ACHN (cell line): ENCODE data around the gene KCNJ18.
"Not testable (repeated sequence)": the region's sequence is repeated elsewhere in the genome, so short reads cannot be mapped to it uniquely, and the experiment has no call there.

Experiments
- DNase-seq: peaks from one replicate; pipeline ENCODE4 v3.0.0-alpha.2; 2015
- in situ Hi-C: cut with HindIII; loops from 2 replicates; pipeline ENCODE4 v1.10.0; 2017; ENCODE audit warnings: low sequenced_read_pairs, low pct_ligation_motif_present, low pct_unique_long_range_greater_than_20kb

The KCNJ18 gene

GRCh38 chr17:21691883-21692703, at the start of gene KCNJ18:
Gene KCNJ18, plus strand, starts transcription at chr17:21692523. Its CDS starts 10,264 bp downstream, at chr17:21702787.
- in situ Hi-C loops, DNase-seq: not testable (repeated sequence)

- in situ Hi-C loops, DNase-seq: not testable (repeated sequence)
Observed at GRCh38 chr17:21648125-21648524, 44.2 kb upstream of the KCNJ18 start.

- in situ Hi-C loops, DNase-seq: not testable (repeated sequence)
Observed at GRCh38 chr17:21650043-21650442, 42.3 kb upstream of the KCNJ18 start.

GRCh38 chr17:21652049-21652448, 40.3 kb upstream of the KCNJ18 start:
- in situ Hi-C loops, DNase-seq: not testable (repeated sequence)

GRCh38 chr17:21653211-21653610, 39.1 kb upstream of the KCNJ18 start:
- DNase-seq, in situ Hi-C loops: not testable (repeated sequence)

- DNase-seq, in situ Hi-C loops: not testable (repeated sequence)
Observed at GRCh38 chr17:21656518-21657309, 35.6 kb upstream of the KCNJ18 start.

GRCh38 chr17:21659635-21660034, 32.7 kb upstream of the KCNJ18 start:
- DNase-seq, in situ Hi-C loops: not testable (repeated sequence)

GRCh38 chr17:21661455-21661854, 30.9 kb upstream of the KCNJ18 start:
- DNase-seq, in situ Hi-C loops: not testable (repeated sequence)

- in situ Hi-C loops, DNase-seq: not testable (repeated sequence)
Observed at GRCh38 chr17:21663166-21663565, 29.2 kb upstream of the KCNJ18 start.

- DNase-seq, in situ Hi-C loops: not testable (repeated sequence)
Observed at GRCh38 chr17:21663614-21664474, 28.5 kb upstream of the KCNJ18 start.

GRCh38 chr17:21665171-21665570, 27.2 kb upstream of the KCNJ18 start:
- DNase-seq, in situ Hi-C loops: not testable (repeated sequence)

GRCh38 chr17:21665935-21666493, 26.3 kb upstream of the KCNJ18 start:
- DNase-seq, in situ Hi-C loops: not testable (repeated sequence)

- DNase-seq, in situ Hi-C loops: not testable (repeated sequence)
Observed at GRCh38 chr17:21666711-21667412, 25.5 kb upstream of the KCNJ18 start.

GRCh38 chr17:21667413-21668117, 24.8 kb upstream of the KCNJ18 start:
- in situ Hi-C loops, DNase-seq: not testable (repeated sequence)

- in situ Hi-C loops: not testable (repeated sequence)
Observed at GRCh38 chr17:21668118-21668488, 24.2 kb upstream of the KCNJ18 start.

GRCh38 chr17:21668746-21669508, 23.4 kb upstream of the KCNJ18 start:
- DNase-seq, in situ Hi-C loops: not testable (repeated sequence)

More at GRCh38 chr17:21668118-21668488, 24.2 kb upstream of the KCNJ18 start:
- DNase-seq: not testable (repeated sequence)
